Stimulated activated CD4-positive, alpha-beta T cell treated with anti-CD3 and anti-CD28 coated beads, TNF-alpha, amount 100 ng/mL, for 4 hours (primary cell): ENCODE data around the gene IFNL3.

Experiments
- DNase-seq, 3 experiments: peaks; one replicate each; pipeline ENCODE4 v3.0.0-alpha.2; 2020; ENCODE audit warnings: low read depth in 3 of 3

Gene IFNL3

GRCh38 chr19:39193803-39194202 lies 51.0 kb downstream of the IFNL3 start:
- DNase-seq = no peak
